A673 (cell line): ENCODE results near the gene PRDM16.

Experiments used
- EZH2 ChIP-seq: fragments of 200-600 bp; sonication (generic); IDR thresholded peaks from 2 replicates; pipeline ENCODE4 v1.6.1; 2017; ENCODE audit warnings: borderline replicate concordance, low read depth, mild to moderate bottlenecking, mixed read lengths, antibody characterized with exemption, low read length; ENCODE audit not compliant: poor library complexity, severe bottlenecking
- TF ChIP-seq, protein P1 (sequence below): fragments of 300-800, 200-600 bp; sonication (generic); conservative IDR thresholded peaks from 2 replicates; pipeline ENCODE4 v1.5.1; 2017; ENCODE audit warnings: low read depth, mild to moderate bottlenecking, antibody characterized with exemption, low read length, moderate library complexity, mixed read lengths

DNA sequence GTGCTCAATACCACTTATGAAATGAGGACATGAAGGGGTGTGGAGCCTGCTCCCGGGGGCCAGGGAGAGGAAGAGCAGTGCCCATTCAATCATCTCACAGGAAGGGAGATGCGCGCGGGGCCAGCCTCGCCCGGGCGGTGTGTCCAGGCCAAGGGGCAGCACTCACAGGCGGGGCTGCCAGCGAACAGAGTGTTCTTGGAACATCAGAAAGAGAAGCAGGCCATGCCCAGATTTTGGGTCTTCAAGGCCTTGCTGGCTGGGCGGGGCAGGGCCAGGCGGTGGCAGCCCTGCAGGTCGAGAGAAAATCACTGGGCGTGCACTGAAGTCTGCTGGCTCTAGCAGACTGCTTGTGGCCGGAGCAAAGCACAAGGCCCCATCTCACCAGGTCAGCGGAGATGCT is 168.6 kb downstream of the PRDM16 start:
- TF ChIP-seq, protein P1, sequence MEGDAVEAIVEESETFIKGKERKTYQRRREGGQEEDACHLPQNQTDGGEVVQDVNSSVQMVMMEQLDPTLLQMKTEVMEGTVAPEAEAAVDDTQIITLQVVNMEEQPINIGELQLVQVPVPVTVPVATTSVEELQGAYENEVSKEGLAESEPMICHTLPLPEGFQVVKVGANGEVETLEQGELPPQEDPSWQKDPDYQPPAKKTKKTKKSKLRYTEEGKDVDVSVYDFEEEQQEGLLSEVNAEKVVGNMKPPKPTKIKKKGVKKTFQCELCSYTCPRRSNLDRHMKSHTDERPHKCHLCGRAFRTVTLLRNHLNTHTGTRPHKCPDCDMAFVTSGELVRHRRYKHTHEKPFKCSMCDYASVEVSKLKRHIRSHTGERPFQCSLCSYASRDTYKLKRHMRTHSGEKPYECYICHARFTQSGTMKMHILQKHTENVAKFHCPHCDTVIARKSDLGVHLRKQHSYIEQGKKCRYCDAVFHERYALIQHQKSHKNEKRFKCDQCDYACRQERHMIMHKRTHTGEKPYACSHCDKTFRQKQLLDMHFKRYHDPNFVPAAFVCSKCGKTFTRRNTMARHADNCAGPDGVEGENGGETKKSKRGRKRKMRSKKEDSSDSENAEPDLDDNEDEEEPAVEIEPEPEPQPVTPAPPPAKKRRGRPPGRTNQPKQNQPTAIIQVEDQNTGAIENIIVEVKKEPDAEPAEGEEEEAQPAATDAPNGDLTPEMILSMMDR, result no peak
- TF ChIP-seq EZH2, result no peak
